Measurements from ENCODE around the gene PITRM1.
A peak's percentile ranks its signal among the peaks of the same experiment; 100 is the strongest.

Gene PITRM1

GRCh38 chr10:3111621-3112163 lies 60.9 kb downstream of the PITRM1 start:
- Histone ChIP-seq H4K8ac (ENCODE audit: low read depth, low read length) (no peak overlapping the region), H3K79me1 (ENCODE audit: low read depth, low read length) (peaks cover 2% of the 10 kb centered on the region), H2BK15ac (ENCODE audit: low read length) (no peak overlapping the region), H3K14ac (ENCODE audit: low read length) (no peak overlapping the region), H3K4ac (ENCODE audit: low read length) (no peak overlapping the region), H2AK5ac (ENCODE audit: low read depth, low read length) (no peak overlapping the region), H3K4me1 (ENCODE audit: control insufficient read depth in 2 of 2, insufficient read depth in 1 of 2, low read depth in 1 of 2, low read length in 2 of 2) (peaks cover 0 to 2% of the 10 kb centered on the region in 2 donors), H4K91ac (ENCODE audit: low read depth, low read length, poor library complexity) (no peak overlapping the region), H3K4me3 (ENCODE audit: low read length in 2 of 2) (no peak overlapping the region), H3K9me3 (replicated peaks in 1 of 2; ENCODE audit: control insufficient read depth in 2 of 2, insufficient read depth in 1 of 2, low read depth in 1 of 2, low read length in 2 of 2) (no peaks in the 10 kb centered on the region), H2AFZ (ENCODE audit: low read length) (no peak overlapping the region), H3K36me3 (replicated peaks in 1 of 2; ENCODE audit: control insufficient read depth in 2 of 2, insufficient read depth in 2 of 2, low read length in 2 of 2) (peaks cover 5 to 39% of the 10 kb centered on the region in 2 donors), H3K27ac (replicated peaks; ENCODE audit: low read length) (no peak overlapping the region), H3K23ac (ENCODE audit: low read depth, low read length, poor library complexity) (no peak overlapping the region), H3K18ac (ENCODE audit: low read length) (no peak overlapping the region), H2BK5ac (ENCODE audit: low read length) (no peak overlapping the region), H2BK12ac (ENCODE audit: low read length) (no peak overlapping the region), H3K9ac (ENCODE audit: low read depth, low read length, poor library complexity) (no peak overlapping the region), H3K4me2 (ENCODE audit: insufficient read depth, low read length, poor library complexity, severe bottlenecking) (no peak overlapping the region), H3K27me3 (ENCODE audit: control insufficient read depth in 3 of 3, insufficient read depth in 3 of 3, low read depth in 1 of 3, low read length in 3 of 3) (no peaks in the 10 kb centered on the region), H2BK120ac (ENCODE audit: low read depth, low read length) (no peak overlapping the region)
- no CpG with 5 or more reads among the region's 15 CpGs for WGBS, 2 donors (ENCODE audit: extremely low coverage in 2 of 2, insufficient read length in 2 of 2, insufficient replicate concordance in 1 of 2)
- no peak for DNase-seq (ENCODE audit: low spot score)

DNA sequence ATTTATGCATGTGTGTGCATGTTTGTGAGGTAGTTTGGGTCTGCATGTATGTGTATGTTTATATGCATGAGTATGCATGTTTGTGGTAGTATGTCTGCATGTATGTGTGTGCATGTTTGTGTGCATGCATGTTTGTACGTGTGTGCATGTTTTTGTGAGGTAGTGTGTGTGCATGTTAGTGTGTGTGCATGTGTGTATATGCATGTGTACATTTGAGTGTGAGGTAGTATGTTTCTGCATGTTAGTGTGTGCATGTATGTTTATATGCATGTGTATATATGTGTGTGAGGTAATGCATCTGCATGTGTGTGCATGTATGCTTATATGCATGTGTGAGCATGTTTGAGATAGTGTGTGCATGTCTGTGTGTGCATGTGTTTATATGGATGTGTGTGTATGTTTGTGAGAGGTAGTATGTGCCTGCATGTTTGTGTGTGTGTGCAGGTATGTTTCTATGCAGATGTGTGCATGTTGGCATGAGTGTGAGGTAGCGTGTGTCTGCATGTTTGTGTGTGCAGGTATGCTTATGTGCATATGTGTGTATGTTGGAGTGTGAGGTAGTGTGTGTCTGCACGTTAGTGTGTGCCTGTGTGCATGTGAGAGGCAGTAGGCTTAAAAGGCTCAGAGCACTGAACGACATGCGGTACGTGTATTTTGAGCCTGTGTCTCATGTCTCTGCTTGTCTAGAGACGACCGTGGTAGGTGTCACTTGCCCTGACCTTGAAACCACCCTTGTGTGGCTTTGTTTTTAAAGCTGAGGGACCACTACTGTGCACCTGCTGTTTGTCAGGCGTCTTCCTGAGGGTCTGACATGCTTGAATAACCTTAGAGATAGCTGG lies 61.6 kb downstream of the PITRM1 start:
- Histone ChIP-seq H3K9ac (ENCODE audit: low read depth, low read length, poor library complexity) (no peak overlapping the region), H3K4ac (ENCODE audit: low read length) (no peak overlapping the region), H3K27me3 (ENCODE audit: control insufficient read depth in 3 of 3, insufficient read depth in 3 of 3, low read depth in 1 of 3, low read length in 3 of 3) (no peaks in the 10 kb centered on the region), H3K4me3 (ENCODE audit: low read length in 2 of 2) (no peak overlapping the region), H3K27ac (replicated peaks; ENCODE audit: low read length) (no peak overlapping the region), H3K4me2 (ENCODE audit: insufficient read depth, low read length, poor library complexity, severe bottlenecking) (no peak overlapping the region), H2AK5ac (ENCODE audit: low read depth, low read length) (no peak overlapping the region), H3K79me1 (ENCODE audit: low read depth, low read length) (peaks cover 2% of the 10 kb centered on the region), H3K23ac (ENCODE audit: low read depth, low read length, poor library complexity) (peak overlapping the region; percentile 76), H3K18ac (ENCODE audit: low read length) (peak overlapping the region; percentile 28), H3K14ac (ENCODE audit: low read length) (peak overlapping the region; percentile 32), H2BK12ac (ENCODE audit: low read length) (no peak overlapping the region), H3K36me3 (replicated peaks in 1 of 2; ENCODE audit: control insufficient read depth in 2 of 2, insufficient read depth in 2 of 2, low read length in 2 of 2) (peaks cover 5 to 39% of the 10 kb centered on the region in 2 donors), H2BK5ac (ENCODE audit: low read length) (no peak overlapping the region), H4K91ac (ENCODE audit: low read depth, low read length, poor library complexity) (no peak overlapping the region), H4K8ac (ENCODE audit: low read depth, low read length) (peak overlapping the region; percentile 73), H3K4me1 (ENCODE audit: control insufficient read depth in 2 of 2, insufficient read depth in 1 of 2, low read depth in 1 of 2, low read length in 2 of 2) (peaks cover 0 to 2% of the 10 kb centered on the region in 2 donors), H3K9me3 (replicated peaks in 1 of 2; ENCODE audit: control insufficient read depth in 2 of 2, insufficient read depth in 1 of 2, low read depth in 1 of 2, low read length in 2 of 2) (no peaks in the 10 kb centered on the region), H2AFZ (ENCODE audit: low read length) (no peak overlapping the region), H2BK120ac (ENCODE audit: low read depth, low read length) (no peak overlapping the region), H2BK15ac (ENCODE audit: low read length) (no peak overlapping the region)
- WGBS, 2 donors (ENCODE audit: extremely low coverage in 2 of 2, insufficient read length in 2 of 2, insufficient replicate concordance in 1 of 2): no CpG with 5 or more reads among the region's 9 CpGs
- DNase-seq (ENCODE audit: low spot score): no peak

DNA sequence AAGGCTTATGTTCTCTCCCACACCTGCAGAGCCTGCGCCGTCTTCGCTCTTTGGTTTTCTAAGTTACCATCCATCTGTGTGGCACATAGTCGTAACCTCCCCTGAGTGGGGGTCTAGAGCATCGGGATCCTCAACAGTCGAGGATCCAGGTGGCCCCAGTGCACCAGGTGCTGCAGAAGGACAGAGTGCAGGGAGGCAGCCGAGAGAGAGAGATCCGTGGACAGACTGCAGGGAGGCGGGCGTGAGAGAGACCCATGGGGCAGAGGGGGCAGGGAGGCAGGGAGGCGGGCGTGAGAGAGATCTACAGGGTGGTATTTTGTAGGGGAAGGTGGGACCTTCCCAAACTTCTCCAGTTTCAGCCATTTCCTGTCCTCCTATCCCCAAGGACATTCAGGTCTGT lies 62.9 kb downstream of the PITRM1 start:
- Histone ChIP-seq H3K18ac (ENCODE audit: low read length) (no peak overlapping the region), H3K14ac (ENCODE audit: low read length) (peak overlapping the region; percentile 84), H2AK5ac (ENCODE audit: low read depth, low read length) (no peak overlapping the region), H2BK12ac (ENCODE audit: low read length) (no peak overlapping the region), H2BK15ac (ENCODE audit: low read length) (no peak overlapping the region), H3K4me1 (ENCODE audit: control insufficient read depth in 2 of 2, insufficient read depth in 1 of 2, low read depth in 1 of 2, low read length in 2 of 2) (peaks cover 0 to 2% of the 10 kb centered on the region in 2 donors), H4K8ac (ENCODE audit: low read depth, low read length) (no peak overlapping the region), H3K4me3 (ENCODE audit: low read length in 2 of 2) (no peak overlapping the region), H3K23ac (ENCODE audit: low read depth, low read length, poor library complexity) (no peak overlapping the region), H2BK120ac (ENCODE audit: low read depth, low read length) (no peak overlapping the region), H2AFZ (ENCODE audit: low read length) (no peak overlapping the region), H3K4me2 (ENCODE audit: insufficient read depth, low read length, poor library complexity, severe bottlenecking) (no peak overlapping the region), H2BK5ac (ENCODE audit: low read length) (no peak overlapping the region), H3K4ac (ENCODE audit: low read length) (no peak overlapping the region), H3K27ac (replicated peaks; ENCODE audit: low read length) (no peak overlapping the region), H3K9me3 (replicated peaks in 1 of 2; ENCODE audit: control insufficient read depth in 2 of 2, insufficient read depth in 1 of 2, low read depth in 1 of 2, low read length in 2 of 2) (no peaks in the 10 kb centered on the region), H4K91ac (ENCODE audit: low read depth, low read length, poor library complexity) (peak overlapping the region; percentile 16), H3K9ac (ENCODE audit: low read depth, low read length, poor library complexity) (peak overlapping the region; percentile 14), H3K79me1 (ENCODE audit: low read depth, low read length) (peaks cover 2% of the 10 kb centered on the region), H3K36me3 (replicated peaks in 1 of 2; ENCODE audit: control insufficient read depth in 2 of 2, insufficient read depth in 2 of 2, low read length in 2 of 2) (peaks cover 5 to 34% of the 10 kb centered on the region in 2 donors), H3K27me3 (ENCODE audit: control insufficient read depth in 3 of 3, insufficient read depth in 3 of 3, low read depth in 1 of 3, low read length in 3 of 3) (no peaks in the 10 kb centered on the region)
- no CpG with 5 or more reads among the region's 12 CpGs for WGBS, 2 donors (ENCODE audit: extremely low coverage in 2 of 2, insufficient read length in 2 of 2, insufficient replicate concordance in 1 of 2)
- DNase-seq (ENCODE audit: low spot score): no peak

GRCh38 chr10:3109196-3109595 lies 63.4 kb downstream of the PITRM1 start:
- peak overlapping the region; percentile 52 for H2BK12ac ChIP-seq (ENCODE audit: low read length)
- DNase-seq (ENCODE audit: low spot score): no peak
- H2AK5ac ChIP-seq (ENCODE audit: low read depth, low read length): no peak overlapping the region
- peak overlapping the region; percentile 51 for H3K9ac ChIP-seq (ENCODE audit: low read depth, low read length, poor library complexity)
- no peak overlapping the region for H2BK5ac ChIP-seq (ENCODE audit: low read length)
- no peak overlapping the region for H2BK120ac ChIP-seq (ENCODE audit: low read depth, low read length)
- no peaks in the 10 kb centered on the region for H3K9me3 ChIP-seq (replicated peaks in 1 of 2; ENCODE audit: control insufficient read depth in 2 of 2, insufficient read depth in 1 of 2, low read depth in 1 of 2, low read length in 2 of 2)
- H3K27me3 ChIP-seq (ENCODE audit: control insufficient read depth in 3 of 3, insufficient read depth in 3 of 3, low read depth in 1 of 3, low read length in 3 of 3): no peaks in the 10 kb centered on the region
- H3K4me3 ChIP-seq (ENCODE audit: low read length in 2 of 2): no peak overlapping the region
- no peak overlapping the region for H3K4ac ChIP-seq (ENCODE audit: low read length)
- peaks cover 5 to 33% of the 10 kb centered on the region in 2 donors for H3K36me3 ChIP-seq (replicated peaks in 1 of 2; ENCODE audit: control insufficient read depth in 2 of 2, insufficient read depth in 2 of 2, low read length in 2 of 2)
- H3K18ac ChIP-seq (ENCODE audit: low read length): no peak overlapping the region
- no peak overlapping the region for H2BK15ac ChIP-seq (ENCODE audit: low read length)
- peaks cover 2% of the 10 kb centered on the region for H3K79me1 ChIP-seq (ENCODE audit: low read depth, low read length)
- no peak overlapping the region for H4K8ac ChIP-seq (ENCODE audit: low read depth, low read length)
- H3K23ac ChIP-seq (ENCODE audit: low read depth, low read length, poor library complexity): peak overlapping the region; percentile 62
- no peak overlapping the region for H3K4me2 ChIP-seq (ENCODE audit: insufficient read depth, low read length, poor library complexity, severe bottlenecking)
- peak overlapping the region; percentile 84 for H3K14ac ChIP-seq (ENCODE audit: low read length)
- no peak overlapping the region for H4K91ac ChIP-seq (ENCODE audit: low read depth, low read length, poor library complexity)
- no peak overlapping the region for H3K27ac ChIP-seq (replicated peaks; ENCODE audit: low read length)
- WGBS, 2 donors (ENCODE audit: extremely low coverage in 2 of 2, insufficient read length in 2 of 2, insufficient replicate concordance in 1 of 2): no CpG with 5 or more reads among the region's 21 CpGs
- peaks cover 0 to 2% of the 10 kb centered on the region in 2 donors for H3K4me1 ChIP-seq (ENCODE audit: control insufficient read depth in 2 of 2, insufficient read depth in 1 of 2, low read depth in 1 of 2, low read length in 2 of 2)
- H2AFZ ChIP-seq (ENCODE audit: low read length): no peak overlapping the region

Measured in neuronal stem cell (in vitro differentiated cells).